HepG2 (cell line): ENCODE data around the gene SMIM13. TPM values are rescaled to one million over a fixed set of nuclear protein-coding genes. Genes with fewer than 3 reads are reported as not detected.
"Not testable (repeated sequence)": the region's sequence is repeated elsewhere in the genome, so short reads cannot be mapped to it uniquely, and the experiment has no call there.

ENCODE experiments used
- ATAC-seq: fragments of 200-7000 bp; cut with Tn5 transposase; 3 replicates; pipeline ENCODE4 v1.9.1; 2020; ENCODE audit warnings: mild to moderate bottlenecking, moderate library complexity
- BruUV-seq: library from RNA; stranded (reverse); fragments of 400-500 nt; replicated peaks from 2 replicates; lab custom pipeline; 2021; lab: Mats Ljungman, UMichigan
- CTCF ChIA-PET: fragments of 300-600 bp; formaldehyde crosslinking; extraction: SDS; loops from one replicate; lab custom pipeline; 2021; ENCODE audit warnings: low total read pairs, inconsistent platforms, low intra/inter-chr PET ratio; lab: Yijun Ruan, JAX
- POLR2A ChIA-PET: fragments of 350-600 bp; sonication (Branson Sonifier 250); formaldehyde crosslinking; loops from one replicate; lab custom pipeline; 2020; ENCODE audit warnings: antibody characterized with exemption, inconsistent platforms; lab: Yijun Ruan, JAX
- DNase-seq: peaks from one replicate; pipeline ENCODE4 v3.0.0-alpha.2; 2015; ENCODE audit warnings: low spot score
- FAIRE-seq: peaks from 3 replicates; lab custom pipeline; 2011; peaks lifted over from hg19 to GRCh38; lab: Jason Lieb, UNC
- H2AFZ ChIP-seq: one replicate; pipeline ENCODE4 v1.6.1; 2011; ENCODE audit warnings: low read length, inconsistent platforms
- H3K27ac ChIP-seq: fragments of 300-600 bp; 3 replicates; pipeline ENCODE4 v1.8.0; 2011; ENCODE audit warnings: mixed run types, mild to moderate bottlenecking, mixed read lengths, low read length, inconsistent platforms; ENCODE audit not compliant: insufficient read depth; ENCODE audit errors: extremely low read length
- H3K27me3 ChIP-seq, 2 experiments: fragments of 200-600 bp in 1 of 2; 2 replicates in 1 of 2; 3 replicates in 1 of 2; pipeline versions ENCODE4 v1.6.0 to v1.8.0; 2011; ENCODE audit warnings: low read length in 2 of 2, mild to moderate bottlenecking in 2 of 2, moderate library complexity in 2 of 2, inconsistent platforms in 1 of 2; ENCODE audit not compliant: insufficient read depth in 2 of 2, control insufficient read depth in 1 of 2
- H3K36me3 ChIP-seq, 2 experiments: fragments of 200-600 bp in 1 of 2; replicated peaks in 1 of 2; 2 replicates in 1 of 2; 3 replicates in 1 of 2; pipeline versions ENCODE4 v1.5.1 to v1.8.0; 2011; ENCODE audit warnings: low read length in 2 of 2, inconsistent platforms in 1 of 2; ENCODE audit not compliant: insufficient read depth in 2 of 2, control insufficient read depth in 1 of 2
- H3K4me1 ChIP-seq: 2 replicates; pipeline ENCODE4 v1.5.1; 2012; ENCODE audit warnings: low read length, inconsistent platforms; ENCODE audit not compliant: insufficient read depth
- H3K4me2 ChIP-seq: 2 replicates; pipeline ENCODE4 v1.6.0; 2011; ENCODE audit warnings: low read depth, low read length, inconsistent platforms
- H3K4me3 ChIP-seq, 3 experiments: fragments of 200-600 bp in 1 of 3; sonication (generic), shearing (Covaris generic) in 1 of 3; replicated peaks in 1 of 3; 2 replicates each; pipeline ENCODE4 v1.5.1; 2011 to 2016; ENCODE audit warnings: low read length in 3 of 3, inconsistent platforms in 2 of 3, low read depth in 2 of 3, mild to moderate bottlenecking in 2 of 3, control low read depth in 1 of 3, mixed read lengths in 1 of 3; ENCODE audit not compliant: insufficient read depth in 1 of 3
- H3K79me2 ChIP-seq: one replicate; pipeline ENCODE4 v1.6.1; 2011; ENCODE audit warnings: low read length, inconsistent platforms; ENCODE audit not compliant: insufficient read depth
- H3K9ac ChIP-seq: 2 replicates; pipeline ENCODE4 v1.6.0; 2011; ENCODE audit warnings: mild to moderate bottlenecking, low read depth, low read length, inconsistent platforms; ENCODE audit not compliant: insufficient read depth
- H3K9me3 ChIP-seq: 2 replicates; pipeline ENCODE4 v1.5.1; 2012; ENCODE audit warnings: mild to moderate bottlenecking, low read length
- H4K20me1 ChIP-seq: 2 replicates; pipeline ENCODE4 v1.6.0; 2011; ENCODE audit warnings: inconsistent platforms, mild to moderate bottlenecking, low read length, moderate library complexity; ENCODE audit not compliant: insufficient read depth
- MAFF ChIP-seq: IDR thresholded peaks from 2 replicates; pipeline ENCODE4 v1.6.1; 2011; ENCODE audit warnings: low read depth, low read length, improper control_type of control experiment
- MAFK ChIP-seq, 2 experiments: IDR thresholded peaks in 1 of 2; conservative IDR thresholded peaks in 1 of 2; 2 replicates each; pipeline ENCODE4 v1.6.1; 2011; ENCODE audit warnings: improper control_type of control experiment in 2 of 2, low read length in 2 of 2
- ZNF747 ChIP-seq: sonication (generic); formaldehyde crosslinking; IDR thresholded peaks from 2 replicates; pipeline ENCODE4 v1.8.1; 2023; ENCODE audit warnings: missing genetic modification reagents, mild to moderate bottlenecking, borderline replicate concordance
- WGBS: methylation state at CpG from one replicate; pipeline ENCODE4 v1.1.6; 2017; ENCODE audit warnings: low lambda C conversion rate; 5-methylcytosine and 5-hydroxymethylcytosine counted together
- in situ Hi-C: cut with HindIII; loops from 2 replicates; pipeline ENCODE4 v1.10.0; 2017; ENCODE audit warnings: low pct_unique_long_range_greater_than_20kb; ENCODE audit not compliant: extremely low pct_ligation_motif_present
- intact Hi-C: fragments of 100-400 bp; cut with micrococcal nuclease; formaldehyde crosslinking; loops from one replicate; pipeline ENCODE4 v1.10.0; 2022; ENCODE audit not compliant: unreplicated experiment
- polyA plus RNA-seq, 8 experiments: library from polyadenylated mRNA; depleted of rRNA in 3 of 8; stranded (reverse) in 7 of 8; unstranded in 1 of 8; fragments of >200 nt; fragmentation: Illumina TruSeq in 4 of 8; extraction: Trizol in 4 of 8; gene quantifications; 2 replicates each; pipeline versions ENCODE4 v1.2.1 to v1.2.3, GENCODE V29; 2011 to 2016; ENCODE audit warnings: low read depth in 4 of 8, missing spikeins in 1 of 8, mixed read lengths in 1 of 8; ENCODE audit not compliant: insufficient read depth in 1 of 8
- total RNA-seq, 5 experiments: library from RNA; depleted of rRNA; stranded (reverse); fragments of >200 nt; fragmentation: Illumina TruSeq; extraction: Trizol; gene quantifications; 2 replicates each; pipeline ENCODE4 v1.2.3, GENCODE V29; 2016; ENCODE audit warnings: low read depth in 1 of 5

Gene SMIM13
- total and polyA plus RNA-seq, 2 of the 13 experiments (the other 11 are each of a cell fraction or from before 2014, with no cell fraction given), result 2.7 to 10.2 TPM

- H2AFZ ChIP-seq, result no peak overlapping the region
- 32% methylated on average over 3 of the region's 3 CpGs for WGBS
- H3K27me3 ChIP-seq, result no peaks in the 10 kb centered on the region; a peak in 1 of 5 replicates
- FAIRE-seq (no peak), ATAC-seq (no peak), DNase-seq (no peak)
- H3K4me1 ChIP-seq, result peaks cover 11% of the 10 kb centered on the region; the same call in 1 of the 2 replicates
- no peak overlapping the region for H3K4me3 ChIP-seq
- CTCF ChIA-PET, result no interaction called here
- H3K9me3 ChIP-seq, result no peaks in the 10 kb centered on the region
- POLR2A ChIA-PET, result no interaction called here
- in situ Hi-C loops (no loop called here), intact Hi-C loops (no loop called here)
- no TSS peak for BruUV-seq
- H3K27ac ChIP-seq, result no peak overlapping the region
- no peaks in the 10 kb centered on the region for H3K79me2 ChIP-seq
- no peaks in the 10 kb centered on the region for H4K20me1 ChIP-seq
- H3K9ac ChIP-seq, result no peak overlapping the region
- no peaks in the 10 kb centered on the region for H3K36me3 ChIP-seq
- H3K4me2 ChIP-seq, result no peak overlapping the region
- TF ChIP-seq ZNF747 (CRISPR knock-in tag), result no peak
- TF ChIP-seq MAFF, result peak; percentile 52; the same call in 1 of the 2 replicates
- TF ChIP-seq MAFK (conservative IDR thresholded peaks at IDR 0.05 in 1 of 2, IDR thresholded peaks at IDR 0.05 in 1 of 2; ENCODE audit: low read length in 2 of 2), result peak in 1 of 2 experiments; percentile 66; a peak in 3 of 4 replicates
- TF ChIP-seq, all 625 proteins: peak for 2
Measured at GRCh38 chr6:11085758-11086435, 7.7 kb upstream of the SMIM13 start.

- H3K4me3 ChIP-seq, H3K9me3 ChIP-seq, DNase-seq, H3K36me3 ChIP-seq, intact Hi-C loops, in situ Hi-C loops, H3K9ac ChIP-seq, H3K27me3 ChIP-seq, H3K4me2 ChIP-seq, FAIRE-seq, H2AFZ ChIP-seq, BruUV-seq, H3K79me2 ChIP-seq, H4K20me1 ChIP-seq, H3K27ac ChIP-seq, ATAC-seq, CTCF ChIA-PET: not testable (repeated sequence)
- peaks cover 12% of the 10 kb centered on the region; the same call in 1 of the 2 replicates for H3K4me1 ChIP-seq
- POLR2A ChIA-PET, result interaction anchor here (1.6 kb wide), 1 partner anchor 20 kb away, joined by 5 read pairs; no protein-coding TSS in a partner anchor
- WGBS, result 90% methylated on average over 38 of the region's 47 CpGs
Measured at GRCh38 chr6:11087141-11087812, 6.4 kb upstream of the SMIM13 start.
